Inferior parietal cortex (tissue), 1 donor: ENCODE data around the gene CD207.
"Not testable (repeated sequence)": the region's sequence is repeated elsewhere in the genome, so short reads cannot be mapped to it uniquely, and the experiment has no call there.

ENCODE experiments used
- DNase-seq: peaks from one replicate; pipeline ENCODE4 v3.0.0-alpha.2; 2016; ENCODE audit errors: extremely low spot score

Gene CD207

DNA sequence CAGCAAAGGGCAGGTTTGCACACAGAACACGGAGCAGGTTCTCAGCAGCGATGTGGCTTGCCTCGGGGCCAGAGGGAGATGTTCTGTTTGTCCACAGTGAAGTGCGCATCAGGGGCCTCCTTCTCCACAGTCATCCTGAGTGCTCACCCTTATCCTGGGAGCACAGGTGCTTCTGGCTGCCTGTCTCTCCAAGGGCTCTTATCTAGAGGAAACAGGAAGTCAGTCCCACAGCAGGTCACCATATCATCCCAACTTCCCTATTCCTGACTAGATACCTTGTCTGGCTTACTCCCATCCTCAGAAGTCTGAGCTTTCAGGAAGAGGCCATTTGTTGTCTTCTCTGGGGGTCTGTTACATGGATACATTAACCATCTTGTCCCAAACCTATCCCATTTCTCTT lies at the start of gene CD207:
Gene CD207 (minus strand): TSS at position 174 of the 400 bp plus-strand sequence. CDS start 40 bp downstream, at position 134.
- DNase-seq: no peak

DNA sequence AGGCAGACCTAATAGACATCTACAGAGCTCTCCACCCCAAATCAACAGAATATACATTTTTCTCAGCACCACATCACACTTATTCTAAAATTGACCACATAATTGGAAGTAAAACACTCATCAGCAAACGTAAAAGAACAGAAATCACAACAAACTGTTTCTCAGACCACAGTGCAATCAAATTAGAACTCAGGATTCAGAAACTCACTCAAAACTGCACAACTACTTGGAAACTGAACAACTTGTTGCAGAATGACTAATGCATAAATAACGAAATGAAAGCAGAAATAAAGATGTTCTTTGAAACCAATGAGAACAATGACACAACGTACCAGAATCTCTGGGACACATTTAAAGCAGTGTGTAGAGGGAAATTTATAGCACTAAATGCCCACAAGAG lies 42.9 kb upstream of the CD207 start:
- DNase-seq: not testable (repeated sequence)

DNA sequence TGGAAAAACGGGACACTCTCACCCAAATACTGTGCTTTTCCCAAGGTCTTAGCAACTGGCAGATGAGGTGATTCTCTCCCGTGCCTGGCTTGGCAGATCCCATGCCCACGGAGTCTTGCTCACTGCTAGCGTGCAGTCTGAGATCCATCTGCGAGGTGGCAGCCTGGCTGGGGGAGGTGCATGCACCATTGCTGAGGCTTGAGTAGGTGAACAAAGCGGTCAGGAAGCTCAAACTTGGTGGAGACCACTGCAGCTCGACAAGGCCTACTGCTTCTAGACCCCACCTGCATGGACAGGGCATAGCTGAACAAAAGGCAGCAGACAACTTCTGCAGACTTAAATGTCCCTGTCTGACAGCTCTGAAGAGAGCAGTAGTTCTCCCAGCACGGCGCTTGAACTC lies 40.5 kb upstream of the CD207 start:
- not testable (repeated sequence) for DNase-seq

DNA sequence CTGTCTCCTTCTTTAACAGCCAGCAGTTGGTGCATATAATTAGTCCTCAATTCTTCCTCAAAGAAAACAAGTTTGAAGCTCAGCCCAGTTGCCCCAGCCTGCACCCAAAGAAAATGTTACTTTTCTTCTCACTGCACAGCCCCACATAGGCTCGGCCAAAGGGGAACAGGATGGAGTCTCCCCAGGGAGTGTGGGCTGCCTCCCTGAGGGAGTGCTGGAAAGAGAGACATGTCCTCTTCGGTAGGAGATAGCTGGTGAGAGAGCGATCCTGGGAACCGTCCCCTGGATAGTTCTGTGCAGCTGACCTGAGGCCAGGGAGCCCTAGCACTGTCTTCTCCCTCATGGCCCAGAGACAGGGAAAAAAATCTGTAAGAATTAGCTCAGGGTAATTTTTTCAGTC lies 37.9 kb upstream of the CD207 start:
- no peak for DNase-seq

DNA sequence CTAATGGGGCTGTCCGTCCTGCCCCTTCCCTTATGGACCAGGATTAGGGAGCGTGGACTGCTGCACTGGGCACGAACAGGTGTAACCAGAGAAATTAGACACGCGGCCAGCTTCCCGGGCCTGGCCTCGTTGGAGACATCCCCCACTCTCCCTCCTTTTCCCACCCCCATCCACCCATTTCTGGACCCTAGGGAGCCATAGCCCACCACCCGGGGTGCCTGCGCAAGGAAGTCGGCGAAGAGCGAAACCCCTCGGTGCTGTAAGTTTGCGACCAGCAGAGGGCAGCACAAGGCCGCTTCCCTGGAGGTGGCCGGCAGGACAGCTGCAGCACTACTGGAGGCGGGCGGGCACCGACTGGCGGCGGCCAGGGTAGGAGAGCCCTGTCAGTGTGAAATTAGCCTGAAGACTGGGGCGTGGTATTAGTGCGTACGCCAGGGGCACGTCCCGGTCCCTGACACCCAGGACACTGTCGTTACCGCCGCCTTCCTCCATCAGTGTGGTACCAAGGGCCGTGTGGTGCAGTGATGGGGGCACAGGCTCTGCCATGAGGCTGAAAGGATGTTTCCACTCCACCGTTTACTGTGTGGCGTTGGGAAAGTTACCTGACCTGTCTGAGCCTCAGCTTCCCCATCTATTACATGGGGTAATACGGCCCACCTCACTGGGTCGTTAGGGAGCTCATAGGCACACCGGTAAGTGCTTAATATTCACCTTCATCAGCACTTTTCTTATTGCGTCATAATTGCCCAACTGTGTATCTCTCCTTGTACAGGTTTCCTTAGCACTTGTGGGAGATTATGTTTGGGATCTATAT lies 36.0 kb upstream of the CD207 start:
- peak; percentile 72 for DNase-seq

DNA sequence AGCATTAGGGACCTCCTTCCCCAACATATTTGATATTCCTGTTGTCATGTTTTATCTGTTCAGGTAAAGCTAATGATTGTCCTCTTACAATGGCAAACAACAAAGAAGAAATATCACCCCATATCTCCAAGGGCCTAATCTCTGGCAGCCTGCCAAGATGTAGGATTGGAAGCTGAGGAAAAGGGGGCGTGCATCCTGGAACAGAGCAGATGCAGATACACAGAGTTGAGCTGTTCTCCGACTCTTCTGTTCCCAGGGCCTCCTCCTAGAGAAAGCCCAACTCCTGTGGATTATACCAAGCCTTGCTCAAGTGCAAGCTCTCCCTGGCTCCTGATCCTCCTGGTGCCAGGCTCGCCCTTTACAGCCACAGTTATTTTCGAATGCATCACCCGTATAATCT lies 35.2 kb upstream of the CD207 start:
- no peak for DNase-seq

DNA sequence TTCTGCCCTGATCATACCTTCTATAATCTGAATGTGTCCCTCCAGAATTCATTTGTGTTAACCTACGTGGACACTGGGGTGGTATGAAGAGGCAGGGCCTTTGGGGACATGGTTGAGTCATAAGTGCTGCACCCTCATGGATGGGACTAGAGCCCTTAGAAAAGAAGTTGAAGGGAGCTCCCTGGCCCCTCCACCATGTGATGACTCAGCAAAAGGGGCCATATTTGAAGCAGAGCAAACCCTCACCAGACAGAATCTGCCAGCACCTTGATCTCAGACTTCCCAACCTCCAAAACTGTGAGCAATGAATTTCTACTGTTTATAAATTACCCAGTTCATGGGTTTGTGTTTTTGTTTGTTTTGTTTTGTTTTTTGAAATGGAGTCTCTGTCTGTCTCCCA lies 33.4 kb upstream of the CD207 start:
- no peak for DNase-seq

DNA sequence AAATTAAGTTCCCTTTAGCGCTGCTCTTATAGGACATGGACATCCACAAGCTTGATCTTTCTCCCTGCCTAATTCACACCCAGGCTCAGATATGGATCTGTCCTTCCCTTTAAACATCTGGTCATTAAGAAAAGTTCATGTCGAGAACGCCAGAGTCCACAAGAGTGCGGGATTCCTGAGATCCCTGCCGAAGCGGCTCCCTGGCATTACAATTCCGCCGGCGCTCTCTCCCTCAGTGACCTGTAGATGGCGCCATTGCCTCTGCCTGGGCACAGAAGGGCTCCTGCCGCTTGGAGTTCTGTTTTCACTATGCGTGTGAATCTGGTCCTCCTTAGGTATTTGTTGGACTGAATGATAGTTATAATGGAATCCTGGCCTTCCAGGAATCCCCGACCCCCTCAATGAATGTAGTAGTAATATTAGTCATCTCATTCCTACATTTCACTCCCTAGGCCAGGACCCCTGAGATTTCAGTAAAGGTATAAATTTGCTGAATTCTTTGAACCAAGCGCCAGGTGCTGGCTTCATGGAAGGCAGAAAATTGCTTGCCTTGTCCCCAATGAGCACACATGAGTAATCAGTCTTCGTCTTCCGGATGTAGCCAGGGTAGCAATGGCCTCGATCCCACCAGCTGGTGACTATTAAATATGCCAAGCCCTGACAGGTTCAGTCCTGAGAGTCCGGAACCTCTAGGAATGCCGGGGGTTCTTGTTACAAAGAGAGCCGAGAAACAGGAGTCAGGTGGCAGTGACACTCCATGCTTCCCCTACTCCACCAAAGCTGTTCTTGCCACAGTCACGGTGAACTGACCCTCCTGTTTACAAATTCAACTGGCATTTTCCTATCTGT lies 26.4 kb upstream of the CD207 start:
- peak; percentile 83 for DNase-seq

DNA sequence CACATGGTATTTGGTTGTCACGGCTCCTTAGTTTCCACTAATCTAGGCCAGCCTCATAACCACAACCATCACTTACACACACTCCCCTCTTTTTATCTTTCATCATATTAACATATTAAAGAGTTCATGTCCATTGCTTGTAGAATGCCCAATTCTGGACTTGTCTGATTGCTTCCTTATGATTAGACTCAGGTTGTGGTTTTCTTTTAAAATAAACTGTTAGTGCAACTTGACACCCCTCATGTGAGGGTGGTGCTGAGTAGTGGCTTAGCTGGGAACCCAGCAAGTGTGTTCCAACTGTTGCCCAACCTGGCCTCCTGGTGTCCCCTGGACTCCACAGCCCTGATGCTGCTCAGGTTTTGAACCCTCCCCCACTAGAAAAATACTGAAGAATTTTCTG lies 20.1 kb upstream of the CD207 start:
- DNase-seq: no peak

DNA sequence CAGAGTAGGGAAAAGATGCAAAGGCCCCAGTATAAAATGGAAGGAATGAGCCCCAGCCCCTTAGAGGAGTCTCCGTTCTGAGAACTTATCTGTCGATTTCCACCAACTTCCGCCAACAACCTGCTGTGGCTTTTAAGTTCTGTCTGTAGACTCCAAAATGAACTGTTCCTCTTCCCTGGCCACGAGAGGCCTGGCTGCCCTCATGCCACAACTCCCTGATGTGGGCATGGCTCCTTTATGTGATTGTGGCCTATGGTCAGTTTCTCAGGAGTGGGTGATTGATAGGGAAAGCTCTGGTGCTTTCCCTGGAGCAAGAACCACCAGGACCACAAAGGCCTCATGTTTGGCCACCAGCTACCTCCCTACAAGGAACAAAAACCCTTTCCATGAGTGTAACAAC lies 18.8 kb upstream of the CD207 start:
- DNase-seq: no peak

DNA sequence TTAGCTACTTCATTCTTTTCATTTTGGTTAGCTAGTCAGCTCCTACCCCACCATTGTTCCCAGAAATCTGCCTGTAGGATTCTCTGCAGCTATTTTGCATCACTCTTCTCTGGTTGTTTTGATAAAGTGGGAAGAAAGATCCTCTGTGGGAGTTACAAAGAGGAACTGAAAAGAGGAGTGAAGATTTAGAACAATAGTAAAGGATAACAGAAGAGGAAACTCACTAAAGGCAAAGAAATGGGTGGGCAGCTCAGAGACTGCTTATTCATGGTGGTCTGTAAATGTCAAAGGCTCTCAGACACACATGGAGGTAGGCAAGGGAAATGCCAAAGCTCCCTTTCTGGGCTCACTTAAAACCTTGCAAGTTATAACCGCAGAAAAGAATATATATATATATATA lies 17.2 kb upstream of the CD207 start:
- no peak for DNase-seq

DNA sequence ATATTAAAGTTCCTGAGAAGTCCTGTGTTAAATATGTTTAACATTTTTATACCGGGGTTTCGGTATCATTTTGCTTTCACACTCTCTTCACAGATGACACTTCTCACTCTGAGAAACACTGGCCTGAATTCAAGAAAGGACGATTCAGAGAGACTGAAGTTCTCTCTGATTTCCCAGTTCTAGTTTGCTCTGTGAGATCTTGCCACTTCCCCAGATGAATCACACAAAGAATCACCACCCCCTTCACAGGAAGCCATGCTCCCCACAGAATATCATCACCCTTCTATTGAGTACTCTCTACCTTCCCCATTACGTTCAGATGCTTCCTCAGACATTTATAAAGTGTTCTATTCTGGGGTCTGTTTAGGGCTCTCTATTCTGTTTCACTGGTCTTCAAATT lies 16.1 kb upstream of the CD207 start:
- peak; percentile 9 for DNase-seq

DNA sequence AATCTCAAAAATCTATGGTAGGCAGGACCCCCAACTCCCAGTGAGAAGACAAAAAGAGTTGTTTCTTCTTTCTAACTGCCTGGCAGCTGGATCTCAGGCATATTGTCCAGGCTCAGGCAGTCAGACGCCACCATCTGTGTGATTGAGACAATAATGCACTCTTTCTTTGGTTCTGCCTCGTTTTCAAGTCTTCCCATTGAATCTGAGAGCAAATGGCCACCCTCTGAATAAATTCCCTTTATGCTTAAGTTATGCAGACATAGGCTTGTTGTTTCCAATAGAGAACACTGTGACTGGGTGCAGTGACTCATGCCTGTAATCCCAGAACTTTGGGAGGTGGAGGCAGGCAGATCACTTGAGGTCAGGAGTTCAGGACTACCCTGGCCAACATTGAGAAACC lies 15.3 kb upstream of the CD207 start:
- DNase-seq: peak; percentile 53

DNA sequence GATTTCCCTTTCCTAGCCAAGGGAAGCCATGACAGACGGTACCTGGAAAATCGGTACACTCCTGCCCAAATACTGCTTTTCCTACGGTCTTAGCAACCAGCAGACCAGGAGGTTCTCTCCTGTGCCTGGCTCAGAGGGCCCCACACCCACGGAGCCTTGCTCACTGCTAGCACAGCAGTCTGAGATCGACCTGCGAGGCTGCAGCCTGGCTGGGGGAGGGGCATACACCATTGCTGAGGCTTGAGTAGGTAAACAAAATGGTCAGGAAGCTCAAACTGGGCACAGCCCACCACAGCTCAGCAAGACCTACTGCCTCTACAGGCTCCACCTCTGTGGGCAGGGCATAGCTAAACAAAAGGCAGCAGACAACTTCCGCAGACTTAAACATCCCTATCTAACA lies 6.8 kb upstream of the CD207 start:
- DNase-seq: no peak

DNA sequence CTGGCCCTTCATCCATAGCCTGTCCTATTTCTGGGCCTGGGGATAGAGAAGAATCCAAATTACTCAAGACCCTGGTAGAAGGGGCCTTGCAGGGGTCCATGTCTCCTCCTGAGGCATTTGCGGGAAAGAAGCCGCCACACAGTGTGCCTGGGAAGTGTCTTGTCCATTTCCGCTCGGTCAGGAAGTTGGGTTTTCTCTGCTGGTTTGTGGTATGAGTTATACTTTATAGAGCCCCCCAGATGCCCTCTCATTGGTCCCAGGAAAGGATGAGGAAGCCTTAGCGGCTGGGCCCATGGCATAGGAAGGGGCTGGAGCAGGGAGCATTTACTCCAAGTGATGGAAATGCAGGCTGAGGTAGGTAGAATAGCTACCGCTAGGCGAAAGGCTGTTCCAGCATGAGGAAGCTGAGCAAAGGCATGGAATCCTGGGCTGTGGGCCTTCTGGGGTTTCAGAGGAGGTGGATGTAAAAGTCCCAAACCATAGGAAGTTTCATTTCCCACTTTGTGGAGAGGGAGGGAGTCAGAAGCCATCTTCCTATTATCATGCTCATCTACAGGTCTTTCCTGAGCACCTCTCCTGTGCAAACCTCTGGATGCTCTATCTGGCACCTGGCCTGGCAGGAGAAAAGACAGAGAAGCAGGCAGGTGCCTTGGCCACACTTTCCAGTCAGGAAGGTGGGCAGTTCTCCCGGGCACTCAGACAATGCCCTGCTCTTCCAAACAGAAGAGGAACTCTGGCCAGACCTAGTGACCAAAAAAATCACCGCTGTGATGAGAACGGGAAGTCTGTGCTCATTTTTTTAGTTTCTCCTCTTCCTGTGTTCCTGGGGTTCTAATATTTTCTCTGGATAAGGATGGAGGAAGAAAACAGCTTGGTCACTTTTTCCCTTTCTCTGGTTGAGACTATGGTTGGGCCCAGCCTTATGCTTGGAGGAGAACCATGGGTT lies 2.6 kb upstream of the CD207 start:
- DNase-seq: no peak

DNA sequence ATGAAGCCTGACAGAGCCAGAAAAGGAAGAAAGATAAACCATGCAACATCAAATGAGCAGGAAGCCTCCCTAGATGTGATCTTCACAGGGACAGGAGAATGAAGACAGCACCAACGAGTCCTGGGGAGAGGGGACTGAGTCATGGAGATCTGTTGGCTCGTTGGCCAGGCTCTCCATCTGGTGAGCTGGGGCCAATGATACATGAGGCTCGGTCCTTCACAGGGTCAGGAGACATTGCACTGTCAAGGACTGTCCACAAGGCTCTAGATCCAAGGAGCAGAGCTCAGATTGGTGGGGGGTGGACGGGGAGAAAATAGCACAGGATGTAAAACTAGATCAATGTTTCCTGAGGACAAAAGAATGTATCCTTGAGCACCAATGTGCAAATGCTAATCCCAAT lies 735 bp downstream of the CD207 start:
- DNase-seq: no peak

DNA sequence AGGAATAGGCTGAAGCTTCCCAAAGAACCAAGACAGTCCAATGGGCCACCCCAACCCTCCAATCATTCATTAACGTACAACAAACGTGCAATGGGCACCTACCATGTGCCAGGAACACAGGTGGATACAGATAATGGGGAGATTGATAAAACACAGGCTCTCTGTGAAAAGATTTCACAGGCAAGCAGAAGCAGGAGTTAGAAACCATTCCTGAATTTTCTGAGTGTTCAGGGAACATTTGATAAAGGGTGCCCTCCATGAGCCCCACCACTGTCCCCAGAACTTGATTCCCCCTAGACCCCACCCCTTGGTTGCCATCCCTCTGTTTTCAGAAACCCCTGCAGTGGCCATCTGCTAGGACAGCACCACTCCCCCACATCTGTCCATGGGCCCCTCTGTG lies 1.5 kb downstream of the CD207 start:
- DNase-seq: no peak

DNA sequence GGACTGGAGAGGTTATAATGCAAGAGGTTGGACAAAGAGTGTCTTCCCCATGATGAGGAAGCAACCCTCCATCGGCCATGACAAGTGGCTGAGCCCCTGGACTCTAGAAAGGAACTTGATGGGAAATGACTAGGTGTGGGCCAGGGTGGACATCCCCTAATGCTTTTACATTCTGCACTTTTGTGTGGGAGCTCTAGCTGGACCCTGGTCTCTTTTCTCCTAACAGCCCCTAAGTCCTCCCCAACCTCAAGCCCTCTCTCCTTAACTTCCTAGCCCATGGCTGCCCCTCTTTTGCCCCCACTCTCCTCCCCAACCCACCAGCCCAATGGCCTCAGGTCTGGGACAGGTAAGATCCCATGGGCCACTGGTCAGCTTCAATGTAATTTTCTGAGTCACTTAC lies 2.4 kb downstream of the CD207 start:
- DNase-seq: no peak

DNA sequence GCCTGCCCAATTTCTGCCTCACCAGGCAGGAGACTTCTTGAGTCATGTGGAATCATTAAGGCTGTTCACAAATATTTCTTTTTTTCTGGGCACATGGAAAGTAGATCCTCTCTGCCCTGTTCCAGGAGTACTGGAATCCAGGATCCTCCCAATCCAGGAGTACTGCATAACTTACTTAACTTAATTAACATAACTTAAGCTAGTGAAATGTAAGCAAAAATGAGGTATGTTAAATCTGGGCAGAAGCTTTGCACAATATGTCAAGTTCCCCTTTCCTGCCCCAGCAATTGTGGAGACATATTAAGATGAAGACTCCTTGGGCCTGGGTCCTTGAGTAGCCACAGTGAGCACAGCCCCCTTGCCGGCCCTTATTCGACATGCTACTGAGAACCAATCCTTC lies 3.2 kb downstream of the CD207 start:
- no peak for DNase-seq

DNA sequence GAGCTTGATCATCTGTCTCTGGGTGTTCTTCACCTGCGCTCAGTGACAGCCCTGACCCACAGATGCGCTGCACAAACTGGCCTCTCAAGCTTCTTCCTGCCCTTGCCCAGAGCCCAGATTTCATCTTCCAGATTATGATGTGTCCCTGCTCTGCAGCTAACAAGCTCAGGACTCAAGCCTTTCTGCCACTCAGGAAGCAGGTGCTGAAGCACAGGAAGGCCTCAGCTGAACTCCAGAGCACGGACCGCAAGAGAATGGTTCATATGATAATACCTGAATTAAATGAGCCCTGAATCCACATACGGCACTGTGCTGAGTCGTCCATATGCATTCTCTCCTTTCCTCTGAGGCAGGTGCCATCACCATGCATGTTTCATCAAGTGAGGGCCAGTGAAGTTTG lies 3.8 kb downstream of the CD207 start:
- DNase-seq: no peak

DNA sequence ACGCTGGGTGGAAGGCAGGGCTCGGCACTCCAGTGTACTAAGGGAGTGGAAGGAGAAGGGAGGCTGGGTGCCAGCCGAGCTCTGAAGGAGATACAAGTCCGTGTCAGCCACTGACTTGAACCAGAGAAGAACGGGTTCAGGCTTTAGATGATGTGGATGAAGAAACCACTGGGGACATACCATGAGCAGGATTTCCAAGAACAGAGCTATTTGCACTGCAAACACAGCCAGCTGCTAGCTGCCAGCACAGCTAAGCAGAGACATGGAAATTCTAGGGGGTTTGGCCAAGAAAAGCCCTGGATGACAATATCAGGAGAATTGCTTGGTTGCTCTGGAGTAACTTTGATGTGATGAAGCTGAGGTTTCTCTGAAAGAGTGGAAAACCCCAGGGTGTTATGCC lies 5.2 kb downstream of the CD207 start:
- DNase-seq: no peak

DNA sequence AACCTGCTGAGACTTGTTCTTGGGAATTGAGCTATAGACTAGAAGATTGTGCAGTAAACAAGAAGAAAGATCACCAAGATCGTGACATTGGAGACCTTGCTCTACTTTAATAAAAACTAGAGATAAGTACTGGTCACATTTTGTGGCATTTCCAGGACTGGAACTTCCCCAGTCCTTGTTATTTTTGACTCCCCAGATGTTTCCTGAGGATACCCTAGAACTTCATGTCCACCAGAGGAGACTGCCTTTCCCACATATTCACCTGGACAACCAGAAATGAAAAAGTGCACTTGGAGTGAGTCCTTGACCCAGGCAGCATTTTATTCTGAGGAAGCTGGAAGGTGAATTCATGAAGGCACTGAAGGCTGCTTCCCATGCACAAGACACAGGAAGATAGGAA lies 5.7 kb downstream of the CD207 start:
- DNase-seq: no peak
